NK-92 treated with Interleukin-12 subunit alpha and Interleukin-12 subunit beta, amount 100 ng/mL, for 24 hours (cell line): Measurements from ENCODE around the gene SH3TC2.

ENCODE experiments used
- DNase-seq: peaks from one replicate; lab custom pipeline; 2025; lab: John Stamatoyannopoulos, UW

Gene SH3TC2

DNA sequence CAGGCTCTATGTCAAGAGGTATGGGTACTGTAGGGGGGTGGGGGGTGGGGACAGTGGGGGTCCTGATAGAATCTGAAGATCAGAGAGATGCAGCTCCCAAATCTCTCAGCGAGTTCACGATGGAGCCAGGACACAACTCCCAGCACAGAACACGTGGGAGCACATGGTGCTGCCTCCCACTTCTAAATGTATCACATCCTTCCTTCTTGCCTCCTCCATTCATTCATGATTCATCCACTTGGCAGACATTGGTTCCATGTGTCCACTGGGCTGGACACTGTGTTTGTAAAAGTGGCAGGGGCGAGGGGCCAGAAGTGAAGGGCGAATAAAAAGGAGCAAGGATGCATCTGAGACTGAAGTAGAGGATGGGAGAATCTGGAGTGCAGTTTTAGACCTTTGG is 33.9 kb downstream of the SH3TC2 start:
- no peak for DNase-seq

DNA sequence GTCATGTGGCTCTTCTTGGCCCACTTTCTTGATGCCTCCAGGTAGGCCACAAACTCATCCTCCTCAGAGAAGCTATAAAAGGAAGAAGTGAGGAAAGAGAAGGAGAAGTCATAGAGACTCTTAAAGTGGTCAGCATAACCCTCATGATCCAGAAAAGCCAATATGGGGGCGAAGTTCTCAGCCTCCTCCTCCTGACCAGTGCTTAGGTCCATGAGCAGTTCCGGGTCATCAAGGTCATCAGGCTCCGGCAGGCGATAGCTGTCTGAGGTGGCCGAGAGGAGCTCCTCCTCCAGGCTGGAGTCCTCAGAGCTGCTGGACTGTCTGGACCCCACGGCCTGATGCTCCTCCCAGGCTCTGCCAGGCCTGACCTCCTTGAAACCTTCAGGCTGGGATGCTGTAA is 34.7 kb downstream of the SH3TC2 start:
- DNase-seq, result no peak

DNA sequence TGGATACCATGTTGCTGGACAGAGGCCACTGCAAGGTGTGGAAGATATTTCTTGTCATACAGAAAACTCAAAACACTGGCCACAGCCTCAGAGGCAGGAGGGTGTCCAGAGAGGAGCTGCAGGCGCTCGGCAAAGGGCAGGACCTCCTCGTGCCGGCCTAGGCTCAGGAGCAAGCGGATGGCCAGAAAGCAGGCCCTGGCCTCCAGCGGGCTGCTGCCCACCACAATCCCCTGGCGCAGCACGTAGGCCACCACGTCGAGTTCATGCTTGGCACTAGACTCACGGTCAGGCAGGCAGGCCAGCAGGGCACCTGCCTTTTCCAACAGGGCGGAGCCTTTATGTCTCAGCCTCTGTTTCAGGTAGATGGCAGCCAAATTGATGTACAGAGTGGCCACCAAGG is 35.2 kb downstream of the SH3TC2 start:
- DNase-seq, result no peak

DNA sequence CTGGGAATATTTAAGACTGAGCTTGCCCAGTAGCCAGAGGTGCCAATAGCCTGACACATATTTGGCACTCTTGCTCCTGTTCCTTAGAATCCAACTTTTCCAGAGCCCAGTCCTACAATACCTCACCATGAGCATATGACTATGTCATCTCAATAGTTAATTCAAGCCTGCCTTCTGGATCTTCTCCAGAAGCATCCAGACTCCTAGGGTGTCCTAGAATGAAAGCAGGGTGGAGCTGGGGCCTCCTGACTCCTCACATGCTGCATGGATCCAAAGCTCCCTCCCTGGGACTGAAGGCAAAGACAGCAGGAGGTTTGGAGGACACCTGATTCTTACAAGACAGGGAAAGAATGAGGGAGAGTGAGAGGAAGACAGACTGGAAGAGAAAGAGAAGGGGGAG is 37.9 kb downstream of the SH3TC2 start:
- no peak for DNase-seq

DNA sequence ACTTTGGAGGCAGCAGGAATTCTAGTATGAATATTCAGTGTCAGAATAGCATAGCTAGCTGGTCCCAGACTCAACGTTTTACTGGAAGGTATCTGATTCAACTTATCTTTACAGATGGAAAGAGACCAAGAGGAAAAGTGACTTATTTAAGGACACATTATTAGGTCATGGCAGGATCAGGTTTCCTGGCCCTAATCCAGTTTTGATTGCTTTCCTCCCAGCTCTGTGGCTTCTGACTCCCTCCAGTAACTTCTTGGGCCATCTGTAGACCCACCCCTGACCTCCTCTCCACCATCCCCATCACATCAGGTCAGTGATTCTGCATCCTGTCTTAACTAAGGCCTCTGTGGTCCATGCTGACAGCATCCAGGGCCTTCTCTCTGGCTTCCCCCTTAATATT is 38.4 kb downstream of the SH3TC2 start:
- DNase-seq, result no peak

DNA sequence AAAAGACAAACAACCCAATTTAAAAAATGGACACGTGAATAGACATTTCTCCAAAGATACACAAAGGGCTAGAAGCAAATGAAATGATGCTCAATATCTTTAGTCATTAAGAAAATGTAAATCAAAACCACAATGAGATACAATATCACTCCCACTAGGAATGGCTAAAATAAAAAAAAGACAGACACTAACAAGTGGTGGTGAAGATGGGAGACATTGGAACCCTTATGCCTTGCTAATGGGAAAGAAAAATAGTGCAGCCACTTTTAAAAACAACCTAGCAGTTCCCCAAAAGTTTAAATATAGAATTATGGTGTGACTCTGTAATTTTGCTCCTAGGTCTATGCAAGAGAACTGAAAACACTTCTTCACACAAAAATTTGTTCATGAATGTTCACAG is 40.7 kb downstream of the SH3TC2 start:
- no peak for DNase-seq

DNA sequence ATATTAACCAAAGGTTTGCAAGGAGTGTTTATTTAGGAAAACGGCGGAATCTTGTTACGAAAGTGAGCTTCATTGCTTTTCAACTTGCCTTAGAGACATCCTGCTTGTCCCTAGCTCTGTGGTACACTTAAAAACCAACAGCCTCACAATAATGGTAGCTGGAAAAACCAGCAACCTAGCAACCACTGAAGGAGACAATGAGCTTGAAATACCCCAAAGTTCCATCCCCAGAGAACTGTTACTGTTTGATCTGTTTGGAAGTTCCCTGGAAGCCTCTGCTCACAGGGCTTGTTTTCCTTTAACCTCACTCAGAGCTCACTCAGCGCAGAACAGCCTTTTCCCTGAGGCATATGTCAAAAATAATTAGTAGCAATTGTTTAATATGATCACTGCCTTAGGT is 43.2 kb downstream of the SH3TC2 start:
- no peak for DNase-seq

DNA sequence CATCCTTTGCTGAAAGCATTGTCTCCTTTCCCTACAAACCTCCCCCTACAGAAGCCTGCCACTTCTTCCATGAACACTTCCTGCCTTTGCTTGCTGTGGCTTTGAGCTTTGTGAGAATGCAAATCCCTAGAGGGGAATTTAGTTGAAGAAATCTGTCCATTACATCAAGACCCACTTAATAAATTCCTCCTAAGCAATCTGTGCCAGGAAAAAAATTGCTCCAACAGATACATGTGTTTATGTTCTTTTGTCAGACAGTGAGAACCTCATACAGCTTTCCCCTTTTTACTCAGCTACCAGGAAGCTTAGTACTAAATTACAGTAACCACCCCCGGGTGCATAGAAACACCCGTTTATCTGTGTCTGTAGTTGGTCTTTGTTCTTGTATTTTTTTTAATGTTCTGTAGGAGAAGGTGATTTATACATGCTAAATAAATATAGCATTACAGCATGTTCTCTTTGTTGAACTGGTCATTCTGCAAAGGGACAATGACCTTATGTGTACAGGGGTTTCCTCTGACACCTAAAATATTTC is 43.9 kb downstream of the SH3TC2 start:
- no peak for DNase-seq

DNA sequence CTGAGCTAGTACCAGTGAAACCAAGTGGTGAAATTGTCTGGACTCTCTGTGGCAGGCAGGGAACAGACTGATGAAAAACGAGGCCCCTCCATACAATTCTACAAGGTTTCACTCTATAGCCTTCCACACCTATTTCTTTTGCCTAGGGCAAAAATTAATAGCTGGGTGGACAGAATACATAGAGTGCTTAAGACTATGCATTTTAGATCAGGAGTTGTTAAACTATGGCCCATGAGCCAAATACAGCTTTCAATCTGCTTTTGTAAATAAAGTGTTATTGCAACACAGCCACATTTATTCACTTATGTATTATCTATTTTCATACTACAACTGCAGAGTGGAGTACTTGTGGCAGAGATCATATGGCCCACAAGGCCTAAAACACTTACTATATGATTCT is 45.2 kb downstream of the SH3TC2 start:
- DNase-seq, result no peak

DNA sequence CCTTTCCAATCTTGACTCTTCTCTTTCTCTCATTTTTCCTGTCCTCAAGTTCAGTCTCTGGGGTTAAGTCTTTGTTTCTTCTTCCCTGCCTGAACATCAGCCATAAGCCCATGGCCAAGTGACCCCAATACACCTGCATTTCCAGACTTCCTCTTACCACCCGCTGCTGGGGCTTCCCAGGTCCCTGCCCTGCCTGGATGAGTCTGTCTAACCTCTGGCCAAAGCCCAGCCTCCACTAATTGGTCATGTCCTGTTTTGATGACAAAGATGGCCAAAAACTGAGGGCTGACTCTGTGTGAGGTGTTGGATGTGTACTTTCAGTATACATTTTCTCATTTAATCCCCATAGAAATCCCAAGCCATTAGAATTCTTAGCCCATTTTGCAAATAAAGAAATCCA is 47.3 kb downstream of the SH3TC2 start:
- no peak for DNase-seq

DNA sequence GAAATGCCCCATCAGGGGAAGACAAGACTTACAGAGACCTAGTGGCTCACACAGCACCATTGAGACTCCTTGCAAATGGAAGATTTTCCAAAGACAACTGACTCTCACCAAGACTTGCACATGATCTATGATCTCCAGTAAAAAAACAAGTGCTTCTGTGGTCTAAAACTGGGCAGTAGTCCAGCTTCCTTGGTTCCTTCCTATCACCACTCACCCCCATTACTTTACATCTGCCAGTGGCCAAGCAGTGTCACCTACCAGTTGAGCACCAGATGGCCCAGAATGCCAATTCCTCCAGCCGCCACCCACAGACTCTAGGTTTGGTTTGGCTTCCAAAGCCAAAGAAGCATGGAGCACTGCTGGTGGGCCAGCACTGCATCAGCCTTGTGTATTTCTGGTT is 47.7 kb downstream of the SH3TC2 start:
- DNase-seq, result no peak

DNA sequence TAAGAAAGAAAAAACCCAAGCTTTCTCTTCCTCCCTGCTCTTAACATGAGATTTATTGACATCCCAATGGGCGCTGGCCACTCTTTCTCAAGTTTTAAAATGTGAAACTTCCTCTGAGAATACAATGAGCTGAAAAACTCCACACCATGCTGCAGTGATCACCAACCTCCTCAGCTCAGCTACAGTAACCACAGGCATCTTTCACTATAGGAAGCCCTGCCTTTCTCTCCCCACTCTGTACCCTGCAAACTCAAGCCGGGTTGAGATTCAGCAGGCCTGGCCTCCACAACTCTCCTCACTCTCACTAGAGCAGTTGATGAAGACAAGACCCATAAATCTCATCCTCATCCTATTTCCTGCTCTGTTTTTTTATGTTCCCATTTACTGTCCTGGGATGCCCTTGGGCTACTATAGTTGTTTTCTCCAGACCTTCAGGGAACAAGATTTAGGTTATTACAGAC is 48.3 kb downstream of the SH3TC2 start:
- DNase-seq, result no peak

DNA sequence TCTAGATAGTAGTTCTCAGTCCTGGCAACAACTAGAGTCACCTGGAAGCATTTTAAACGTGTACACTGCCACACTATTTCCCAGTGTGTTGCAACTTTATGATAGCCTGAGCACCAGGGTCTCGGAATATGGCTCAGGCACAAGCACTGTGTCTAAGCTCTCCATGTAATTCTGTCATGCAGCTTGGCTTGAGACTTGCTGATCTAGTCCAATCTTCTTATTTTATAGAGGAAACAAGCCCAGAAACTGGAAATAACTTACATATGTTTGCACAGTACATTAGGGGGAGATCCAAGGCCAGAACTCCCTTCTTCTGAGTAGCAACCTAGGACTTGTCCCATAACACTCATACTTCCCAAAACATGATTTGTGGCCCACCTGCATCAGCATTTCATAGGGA is 49.1 kb downstream of the SH3TC2 start:
- no peak for DNase-seq

DNA sequence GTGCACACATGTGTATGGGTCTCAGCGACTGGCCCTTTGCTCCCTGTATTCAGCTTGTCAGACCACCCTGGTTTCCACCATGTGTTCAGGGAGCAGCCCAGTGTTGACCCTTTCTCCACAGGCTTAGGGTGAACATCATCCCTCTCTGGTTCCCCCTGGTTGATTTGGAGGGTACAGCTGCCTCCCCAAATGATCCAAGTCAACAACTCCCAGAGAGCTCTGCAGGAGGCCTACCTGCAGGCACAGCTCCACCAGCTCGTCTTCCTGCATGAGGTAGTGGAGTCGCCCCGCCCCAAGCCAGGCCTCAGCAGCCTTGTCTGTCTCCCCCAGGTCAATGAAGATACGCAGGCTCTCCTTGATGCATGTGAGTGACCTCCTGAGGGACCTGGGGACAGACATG is 50.5 kb downstream of the SH3TC2 start:
- no peak for DNase-seq

DNA sequence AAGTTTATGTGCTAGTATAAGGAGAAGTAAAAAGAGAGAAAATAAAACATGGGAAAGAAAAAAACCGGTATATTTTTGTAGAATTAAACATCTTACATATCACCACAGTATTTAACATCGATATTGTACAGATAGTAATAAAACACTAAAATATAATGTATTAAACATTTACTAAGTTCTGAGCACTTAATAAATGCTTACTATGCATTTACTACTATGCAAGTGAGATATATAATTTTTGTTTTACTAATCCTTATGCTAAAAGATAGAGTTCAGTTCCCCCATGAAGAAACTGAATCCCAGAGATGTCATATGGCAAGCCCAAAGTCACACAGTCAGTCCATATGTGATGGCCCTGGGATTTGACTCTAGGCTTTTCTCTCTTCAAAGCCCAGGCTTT is 51.1 kb downstream of the SH3TC2 start:
- no peak for DNase-seq

DNA sequence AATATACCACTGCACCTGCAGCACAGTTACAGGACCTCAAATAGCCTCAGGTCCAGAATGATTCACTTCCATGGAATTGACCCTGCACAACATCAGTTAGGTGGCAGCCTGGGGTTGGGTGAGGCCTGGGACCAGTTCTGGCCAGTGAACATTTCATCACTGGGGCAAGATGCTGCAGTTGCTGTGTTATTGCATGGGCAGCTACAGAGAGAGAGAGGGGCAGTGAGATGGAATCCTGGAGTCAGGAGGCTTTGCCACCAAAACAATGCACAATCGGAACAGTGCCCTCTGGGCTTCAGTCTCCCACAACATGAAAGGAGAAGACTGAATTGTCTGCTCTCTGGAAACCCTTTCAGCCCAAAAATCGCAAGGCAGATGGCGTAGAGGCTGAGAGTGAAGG is 51.8 kb downstream of the SH3TC2 start:
- DNase-seq, result no peak

DNA sequence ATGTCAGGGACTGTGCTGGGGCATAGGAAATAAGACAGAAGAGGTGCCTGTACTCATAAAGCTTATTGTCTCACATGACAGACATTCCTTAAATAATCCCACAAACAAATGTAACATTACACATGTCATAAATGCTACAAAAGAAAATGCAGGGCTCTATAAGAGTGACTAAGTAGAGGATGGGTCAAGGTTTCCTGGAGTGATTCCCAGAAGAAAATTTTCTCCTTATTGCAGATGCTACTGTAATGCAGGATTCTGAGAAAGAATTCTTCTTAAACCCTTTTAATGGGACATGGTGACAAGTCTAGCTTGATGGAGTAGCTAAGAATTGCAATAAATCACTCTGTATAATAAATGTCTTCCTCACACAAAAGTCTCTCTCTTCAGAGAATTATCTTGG is 55.7 kb downstream of the SH3TC2 start:
- DNase-seq, result no peak

DNA sequence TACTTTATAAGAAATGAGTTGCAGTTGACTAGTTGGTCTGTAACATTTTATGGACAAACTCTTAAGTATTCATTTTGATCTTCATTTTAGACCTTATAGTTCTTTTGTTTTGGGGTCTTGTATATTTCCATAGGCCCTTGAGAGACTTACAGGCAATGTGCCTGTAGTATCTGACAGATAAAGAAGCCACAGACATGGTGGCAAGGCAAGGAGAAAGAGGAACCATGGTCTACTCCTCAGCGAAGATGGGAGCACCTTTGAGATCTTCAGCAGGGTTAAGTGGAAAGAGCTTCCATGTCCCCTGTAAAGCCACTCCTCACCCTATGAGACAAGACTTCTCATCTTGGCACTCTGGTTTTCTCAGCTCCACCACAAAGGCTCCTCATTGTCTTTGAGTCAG is 56.4 kb downstream of the SH3TC2 start:
- DNase-seq, result no peak

DNA sequence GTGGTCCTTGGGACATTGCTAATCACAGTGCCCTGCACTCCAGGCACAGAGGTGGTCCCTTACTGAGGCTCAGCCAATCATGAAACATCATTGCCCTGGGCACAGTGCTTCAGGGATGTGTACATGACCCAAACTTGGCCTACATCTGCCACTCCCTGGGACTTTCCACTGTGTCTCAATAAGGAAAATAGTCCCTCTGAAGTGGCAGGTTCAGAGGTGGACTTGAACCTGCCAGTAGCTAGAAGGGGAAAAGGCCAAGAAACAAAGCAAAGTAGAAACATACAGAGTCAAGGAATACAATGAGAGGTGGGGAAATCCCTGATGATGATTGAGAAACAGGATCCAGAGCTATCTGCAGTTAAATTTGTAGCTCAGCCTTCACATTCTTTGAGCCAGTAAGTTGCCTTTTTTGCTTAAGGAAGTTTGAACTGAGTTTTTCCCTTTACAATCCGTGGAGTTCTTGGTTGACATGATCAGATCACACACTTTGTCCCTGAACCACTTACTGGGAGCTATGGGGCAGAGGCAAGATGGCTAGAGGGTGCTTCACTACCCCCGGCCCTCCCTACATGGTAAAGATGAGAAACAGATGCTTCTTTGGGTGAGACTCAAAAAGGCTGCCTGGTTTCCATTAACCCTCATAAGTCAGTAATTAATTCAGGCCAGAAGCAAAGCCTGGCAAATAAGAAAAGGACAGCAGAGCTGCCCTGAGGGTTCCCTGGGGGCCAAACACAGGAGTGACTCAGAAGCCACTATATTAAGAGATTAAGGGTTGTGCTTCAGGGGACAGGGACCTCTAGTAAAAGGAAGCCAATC is 57.6 kb downstream of the SH3TC2 start:
- DNase-seq, result no peak

DNA sequence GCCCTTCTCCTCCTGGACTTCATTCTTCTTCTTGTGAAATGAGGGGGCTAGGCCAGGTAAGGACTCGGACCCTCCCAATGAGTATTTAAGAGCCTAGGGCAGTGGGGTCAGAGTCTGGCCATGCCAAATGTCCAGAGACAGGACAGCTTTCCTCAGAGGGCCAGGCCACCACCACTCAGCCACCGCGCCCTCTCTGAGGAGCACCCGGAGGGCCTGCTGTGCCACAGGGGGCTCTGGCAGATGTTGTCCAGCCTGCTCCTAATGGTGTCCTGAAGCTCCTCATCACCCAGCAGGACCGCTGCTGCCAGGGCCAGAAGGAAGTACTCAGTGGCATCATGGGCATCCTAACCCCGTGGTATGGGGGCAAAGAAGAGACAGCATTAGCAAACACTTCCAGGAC is 58.3 kb downstream of the SH3TC2 start:
- DNase-seq, result no peak

DNA sequence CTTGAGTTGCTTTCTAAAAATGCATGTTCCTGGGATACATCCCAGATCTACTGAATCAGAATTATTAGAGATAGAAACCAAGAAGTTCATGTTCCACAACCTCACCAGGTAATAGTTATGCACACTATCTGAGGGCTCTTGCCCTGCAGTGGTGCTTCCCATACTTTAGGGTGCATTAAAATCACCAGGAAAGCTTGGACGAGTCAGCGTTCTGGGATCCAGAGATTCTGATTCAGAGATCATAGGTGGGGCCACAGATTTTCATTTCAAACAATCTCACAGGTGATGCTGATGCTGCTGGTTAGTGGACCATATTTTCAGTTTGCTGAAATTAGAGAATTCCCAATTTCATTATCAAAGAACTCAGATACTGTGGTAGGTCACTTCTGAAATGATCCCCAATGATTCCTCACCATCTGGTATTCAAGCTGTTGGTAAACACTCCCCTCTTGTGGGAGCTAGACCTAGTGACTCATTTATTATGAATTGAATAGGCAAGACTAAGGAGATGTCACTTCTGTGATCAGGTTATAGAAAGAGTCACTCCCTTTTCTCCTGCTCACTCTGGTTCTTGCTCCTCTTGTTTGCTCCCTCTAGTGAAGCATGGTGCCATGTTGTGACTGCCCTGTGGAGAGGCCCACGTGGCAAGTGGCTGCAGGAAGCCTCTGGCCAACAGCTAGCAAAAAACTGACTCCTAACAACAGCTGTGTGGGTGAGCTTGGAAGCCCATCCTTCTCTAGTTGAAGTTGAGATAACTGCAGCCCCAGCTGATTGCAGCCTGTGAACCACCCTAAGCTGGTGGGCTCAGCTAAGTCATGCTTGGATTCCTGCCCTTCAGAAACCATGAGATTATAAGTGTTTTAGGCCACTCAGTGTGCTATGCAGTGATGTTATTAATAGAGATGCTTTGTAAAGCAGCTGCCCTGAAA is 59.8 kb downstream of the SH3TC2 start:
- no peak for DNase-seq

DNA sequence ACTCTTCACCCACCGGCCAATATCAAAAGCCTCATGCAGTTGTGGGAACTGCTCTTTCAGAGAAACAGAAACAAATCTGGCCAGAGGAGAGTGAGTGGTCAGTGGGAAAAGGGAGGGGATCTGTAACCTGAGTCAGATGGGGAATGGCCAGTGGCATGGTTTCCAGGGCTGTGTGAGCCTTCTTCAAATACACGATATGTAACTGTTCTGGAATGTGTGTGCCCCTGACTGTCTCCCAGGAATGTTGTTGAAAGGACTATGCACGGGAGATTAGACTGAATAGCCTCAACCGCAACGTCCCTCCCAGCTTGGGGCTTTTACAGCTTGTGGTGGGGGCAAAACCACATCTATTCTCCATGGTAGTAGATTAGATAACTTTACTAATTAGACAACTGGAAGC is 60.8 kb downstream of the SH3TC2 start:
- no peak for DNase-seq

DNA sequence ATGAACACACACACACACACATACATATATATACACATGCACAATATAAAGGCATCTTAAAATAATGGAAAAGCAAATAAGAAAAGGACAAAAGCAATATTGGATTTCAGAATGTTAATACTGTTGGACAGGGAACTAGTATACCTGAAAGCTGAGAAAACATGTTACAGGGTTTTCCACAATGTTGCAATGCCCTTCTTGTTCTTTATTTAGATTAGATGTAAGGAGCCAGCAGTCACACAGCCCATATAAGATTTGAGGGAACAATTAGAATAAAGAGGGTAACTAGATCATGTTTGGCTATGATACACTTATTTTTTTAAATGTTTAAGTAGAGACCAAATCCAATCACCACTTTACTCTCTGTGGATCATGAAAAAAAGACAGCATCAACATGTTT is 61.7 kb downstream of the SH3TC2 start:
- no peak for DNase-seq
